Neutrophil (primary cell): Measurements from ENCODE around the gene POU3F1.

Source experiments
- H3K27ac ChIP-seq: fragments of 200-600 bp; sonication (generic); 2 replicates; pipeline ENCODE4 v1.5.1; 2016; ENCODE audit warnings: mild to moderate bottlenecking, moderate library complexity
- H3K27me3 ChIP-seq: fragments of 200-600 bp; sonication (generic); 2 replicates; pipeline ENCODE4 v1.6.0; 2016; ENCODE audit warnings: mild to moderate bottlenecking
- H3K36me3 ChIP-seq: fragments of 200-600 bp; sonication (generic); 2 replicates; pipeline ENCODE4 v1.5.1; 2017
- H3K4me1 ChIP-seq, 2 experiments: fragments of 200-600 bp in 1 of 2; sonication (generic) in 1 of 2; 1 replicate in 1 of 2; 2 replicates in 1 of 2; pipeline versions ENCODE4 v1.5.1 to v1.6.1; 2013 to 2016; ENCODE audit warnings: low read depth in 1 of 2, low read length in 1 of 2, mild to moderate bottlenecking in 1 of 2, moderate library complexity in 1 of 2; ENCODE audit not compliant: control insufficient read depth in 1 of 2, insufficient read depth in 1 of 2
- H3K4me3 ChIP-seq, 2 experiments: fragments of 200-600 bp in 1 of 2; sonication (generic) in 1 of 2; 1 replicate in 1 of 2; 2 replicates in 1 of 2; pipeline ENCODE4 v1.5.1; 2013 to 2016; ENCODE audit warnings: low read depth in 1 of 2, low read length in 1 of 2, mild to moderate bottlenecking in 1 of 2, moderate library complexity in 1 of 2
- H3K9me3 ChIP-seq: fragments of 200-600 bp; sonication (generic); 2 replicates; pipeline ENCODE4 v1.5.1; 2016
- TF ChIP-seq, protein P1 (sequence below): fragments of 200-600 bp; sonication (generic); IDR thresholded peaks from 2 replicates; pipeline ENCODE4 v1.5.1; 2016; ENCODE audit warnings: antibody characterized with exemption

The POU3F1 gene

DNA sequence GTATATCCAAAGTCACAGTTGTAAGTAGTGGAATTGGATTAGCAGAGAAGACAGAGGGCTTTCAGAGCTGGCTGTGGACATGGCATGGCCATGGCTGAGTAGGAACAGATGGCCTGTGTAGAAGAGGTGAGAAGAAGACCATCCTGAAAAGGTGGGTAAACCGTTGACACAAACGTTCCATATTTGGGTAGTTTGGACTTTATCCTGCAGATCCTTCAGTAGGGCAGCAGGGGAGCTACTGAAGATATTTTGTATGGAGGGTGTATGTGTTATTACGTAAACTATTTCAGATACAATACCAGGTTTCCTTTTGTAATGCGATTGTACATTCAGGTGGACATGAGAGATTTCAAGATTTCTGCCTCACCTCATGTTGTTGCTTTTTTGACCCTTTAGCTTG, 32.4 kb downstream of the POU3F1 start:
- TF ChIP-seq, protein P1, sequence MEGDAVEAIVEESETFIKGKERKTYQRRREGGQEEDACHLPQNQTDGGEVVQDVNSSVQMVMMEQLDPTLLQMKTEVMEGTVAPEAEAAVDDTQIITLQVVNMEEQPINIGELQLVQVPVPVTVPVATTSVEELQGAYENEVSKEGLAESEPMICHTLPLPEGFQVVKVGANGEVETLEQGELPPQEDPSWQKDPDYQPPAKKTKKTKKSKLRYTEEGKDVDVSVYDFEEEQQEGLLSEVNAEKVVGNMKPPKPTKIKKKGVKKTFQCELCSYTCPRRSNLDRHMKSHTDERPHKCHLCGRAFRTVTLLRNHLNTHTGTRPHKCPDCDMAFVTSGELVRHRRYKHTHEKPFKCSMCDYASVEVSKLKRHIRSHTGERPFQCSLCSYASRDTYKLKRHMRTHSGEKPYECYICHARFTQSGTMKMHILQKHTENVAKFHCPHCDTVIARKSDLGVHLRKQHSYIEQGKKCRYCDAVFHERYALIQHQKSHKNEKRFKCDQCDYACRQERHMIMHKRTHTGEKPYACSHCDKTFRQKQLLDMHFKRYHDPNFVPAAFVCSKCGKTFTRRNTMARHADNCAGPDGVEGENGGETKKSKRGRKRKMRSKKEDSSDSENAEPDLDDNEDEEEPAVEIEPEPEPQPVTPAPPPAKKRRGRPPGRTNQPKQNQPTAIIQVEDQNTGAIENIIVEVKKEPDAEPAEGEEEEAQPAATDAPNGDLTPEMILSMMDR, result no peak
- Histone ChIP-seq H3K27ac (no peak overlapping the region), H3K36me3 (peaks cover 13% of the 10 kb centered on the region), H3K27me3 (no peaks in the 10 kb centered on the region), H3K9me3 (no peaks in the 10 kb centered on the region), H3K4me1 (peaks cover 17 to 19% of the 10 kb centered on the region in 2 experiments), H3K4me3 (no peak overlapping the region)

DNA sequence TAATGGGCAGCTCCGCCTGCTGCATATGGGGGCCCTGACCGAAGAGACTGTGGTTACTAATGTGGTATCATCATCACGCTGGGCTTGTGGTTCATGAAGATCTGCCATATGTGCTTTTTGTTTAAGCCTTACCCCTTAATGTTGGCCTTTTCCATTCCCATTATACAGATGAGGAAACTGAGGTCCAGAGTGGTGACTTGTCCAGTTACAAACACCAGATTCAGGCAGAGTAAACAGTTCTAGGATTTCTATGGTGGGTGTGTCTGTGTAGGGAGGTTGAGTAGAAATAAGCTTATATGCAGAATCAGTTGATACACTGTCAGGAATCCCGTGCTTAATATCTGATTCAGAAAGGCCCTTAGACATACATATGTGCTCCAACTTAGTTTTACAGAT, 33.4 kb downstream of the POU3F1 start:
- TF ChIP-seq, protein P1, result no peak
- no peaks in the 10 kb centered on the region for H3K27me3 ChIP-seq
- no peaks in the 10 kb centered on the region for H3K9me3 ChIP-seq
- H3K4me3 ChIP-seq, result peak overlapping the region; percentile 74 to 77
- H3K36me3 ChIP-seq, result peaks cover 12% of the 10 kb centered on the region
- peaks cover 19 to 21% of the 10 kb centered on the region in 2 experiments for H3K4me1 ChIP-seq
- peak overlapping the region; percentile 86 for H3K27ac ChIP-seq

DNA sequence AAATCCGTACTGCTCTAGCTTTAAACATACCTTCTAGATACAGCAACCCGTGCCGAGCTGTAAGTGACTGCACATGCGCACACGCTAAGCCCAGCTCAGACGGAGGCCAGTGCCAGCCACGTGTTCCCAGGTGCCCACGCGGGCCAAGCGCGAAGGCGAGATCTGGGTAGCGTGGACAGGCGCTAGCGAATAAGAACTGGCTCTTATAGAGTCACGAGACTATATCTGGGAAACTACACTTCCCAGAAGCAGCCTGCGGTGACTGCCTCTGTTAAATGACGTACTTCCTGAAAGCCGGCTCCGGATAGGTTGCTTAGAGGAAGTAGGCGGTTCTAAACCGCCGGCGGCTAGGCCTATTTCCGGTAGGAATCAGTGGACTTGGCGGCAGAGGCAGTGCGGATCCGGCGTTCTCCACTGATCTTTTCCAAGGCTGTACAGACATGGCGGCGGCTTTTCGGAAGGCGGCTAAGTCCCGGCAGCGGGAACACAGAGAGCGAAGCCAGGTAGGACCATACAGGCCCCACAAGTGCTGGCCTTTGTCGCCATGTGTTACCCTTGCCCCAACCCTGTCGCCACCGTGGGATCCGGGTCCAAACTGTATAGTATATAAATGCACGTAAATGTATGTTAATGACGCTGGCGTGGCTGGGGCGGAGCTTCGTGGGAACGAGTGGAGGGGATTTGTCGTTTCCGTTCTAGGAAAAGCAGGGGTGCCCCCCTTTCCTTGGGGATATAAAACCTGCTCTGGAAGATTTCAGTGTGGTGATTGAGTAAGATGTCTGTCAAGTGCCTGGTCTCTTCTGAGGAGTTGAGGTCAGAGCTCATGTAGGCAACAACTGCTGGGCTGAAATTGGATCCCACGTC, 34.0 kb downstream of the POU3F1 start, which contains the start of gene UTP11:
Gene UTP11, plus strand, starts transcription at position 372 of the 864 bp plus-strand sequence. Its CDS starts 69 bp downstream, at position 441.
- no peaks in the 10 kb centered on the region for H3K27me3 ChIP-seq
- H3K4me3 ChIP-seq, result peak within 1 kb of the TSS; percentile 74 to 77
- H3K4me1 ChIP-seq, result peaks cover 19 to 21% of the 10 kb centered on the region in 2 experiments
- peaks cover 6% of the 10 kb centered on the region for H3K36me3 ChIP-seq
- no peaks in the 10 kb centered on the region for H3K9me3 ChIP-seq
- peak within 1 kb of the TSS; percentile 86 for H3K27ac ChIP-seq
- TF ChIP-seq, protein P1, result peak; percentile 30

DNA sequence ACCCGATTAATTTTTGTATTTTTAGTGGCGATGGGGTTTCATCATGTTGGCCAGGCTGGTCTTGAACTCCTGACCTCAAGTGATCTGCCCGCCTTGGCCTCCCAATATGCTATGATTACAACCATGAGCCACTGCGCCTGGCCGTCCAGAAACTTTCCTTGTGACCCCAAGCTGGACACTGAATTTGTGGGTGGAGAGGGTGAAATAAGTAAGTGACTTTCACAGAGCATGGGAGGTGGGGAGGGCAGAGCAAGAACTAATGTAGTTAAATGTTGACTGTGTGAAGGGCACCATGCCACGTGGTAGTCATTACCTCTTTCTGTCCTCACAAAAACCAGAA, 36.8 kb downstream of the POU3F1 start:
- H3K27ac ChIP-seq, result no peak overlapping the region
- H3K27me3 ChIP-seq, result no peaks in the 10 kb centered on the region
- no peaks in the 10 kb centered on the region for H3K9me3 ChIP-seq

DNA sequence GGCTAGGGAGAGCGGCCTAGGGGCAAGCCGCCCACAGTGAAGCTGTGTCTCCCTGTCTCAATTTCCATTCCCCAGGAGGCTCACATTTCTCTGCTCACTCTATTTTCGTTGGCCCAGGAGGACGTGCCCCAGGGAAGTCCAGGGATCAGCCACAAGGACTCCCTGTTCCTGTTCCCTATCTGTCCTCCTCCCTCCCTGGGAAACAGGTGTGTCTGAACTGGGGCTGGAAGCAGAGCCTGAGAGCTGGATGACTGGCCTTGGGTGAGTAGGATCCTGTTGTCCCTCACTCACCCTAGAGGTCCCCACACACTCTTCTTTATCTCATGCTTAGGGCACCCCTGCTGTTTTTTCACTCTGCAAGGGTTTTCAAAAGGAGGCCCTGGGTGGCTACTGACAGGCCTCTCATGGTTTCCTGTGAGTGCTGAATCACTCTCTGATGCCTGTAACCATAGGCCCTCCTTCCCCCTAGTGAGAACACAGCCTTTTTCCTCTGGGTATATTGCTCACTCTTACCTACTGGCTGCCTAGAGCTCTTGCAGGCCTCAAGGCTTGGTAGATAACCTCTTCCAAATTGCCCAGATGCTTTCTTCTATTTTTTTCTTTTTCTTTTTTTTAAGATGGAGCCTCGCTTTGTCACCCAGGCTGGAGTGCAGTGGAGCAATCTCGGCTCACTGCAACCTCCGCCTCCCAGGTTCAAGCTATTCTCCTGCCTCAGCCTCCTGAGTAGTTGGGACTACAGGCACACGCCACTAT, 37.3 kb downstream of the POU3F1 start:
- Histone ChIP-seq H3K27ac (peak overlapping the region; percentile 33), H3K9me3 (no peaks in the 10 kb centered on the region), H3K4me3 (no peak overlapping the region), H3K27me3 (no peaks in the 10 kb centered on the region), H3K36me3 (no peaks in the 10 kb centered on the region), H3K4me1 (peaks cover 22 to 29% of the 10 kb centered on the region in 2 experiments)
- TF ChIP-seq, protein P1, result no peak

More for the DNA sequence above, 36.8 kb downstream of the POU3F1 start:
- Histone ChIP-seq H3K4me1 (peaks cover 19 to 24% of the 10 kb centered on the region in 2 experiments), H3K4me3 (no peak overlapping the region), H3K36me3 (no peaks in the 10 kb centered on the region)
- TF ChIP-seq, protein P1, result no peak
